Fibroblast of villous mesenchyme (primary cell): Measurements from ENCODE around the gene GABRA6. TPM values are rescaled to one million over a fixed set of nuclear protein-coding genes. Genes with fewer than 3 reads are reported as not detected.
"Not testable (repeated sequence)": the region's sequence is repeated elsewhere in the genome, so short reads cannot be mapped to it uniquely, and the experiment has no call there.

ENCODE experiments used
- DNase-seq: peaks from one replicate; pipeline ENCODE4 v3.0.0-alpha.2; 2010; ENCODE audit warnings: low read depth
- H3K4me3 ChIP-seq: 2 replicates; pipeline ENCODE4 v1.5.1; 2011; ENCODE audit warnings: low read depth, mild to moderate bottlenecking, low read length
- total RNA-seq: library from RNA; depleted of rRNA; stranded (reverse); fragments of >200 nt; gene quantifications from 2 replicates; pipeline ENCODE4 v1.2.3, GENCODE V29; 2012
- TF ChIP-seq, protein P1 (sequence below): IDR thresholded peaks from 2 replicates; pipeline ENCODE4 v1.5.1; 2012; ENCODE audit warnings: low read depth, mild to moderate bottlenecking, low read length; ENCODE audit not compliant: insufficient read depth

GABRA6 gene
- total RNA-seq: not detected in 2 replicates

GRCh38 chr5:161685461-161685860, at the start of gene GABRA6:
GABRA6 (plus strand) TSS chr5:161685721; CDS start chr5:161685990, 269 bp downstream.
- TF ChIP-seq, protein P1, sequence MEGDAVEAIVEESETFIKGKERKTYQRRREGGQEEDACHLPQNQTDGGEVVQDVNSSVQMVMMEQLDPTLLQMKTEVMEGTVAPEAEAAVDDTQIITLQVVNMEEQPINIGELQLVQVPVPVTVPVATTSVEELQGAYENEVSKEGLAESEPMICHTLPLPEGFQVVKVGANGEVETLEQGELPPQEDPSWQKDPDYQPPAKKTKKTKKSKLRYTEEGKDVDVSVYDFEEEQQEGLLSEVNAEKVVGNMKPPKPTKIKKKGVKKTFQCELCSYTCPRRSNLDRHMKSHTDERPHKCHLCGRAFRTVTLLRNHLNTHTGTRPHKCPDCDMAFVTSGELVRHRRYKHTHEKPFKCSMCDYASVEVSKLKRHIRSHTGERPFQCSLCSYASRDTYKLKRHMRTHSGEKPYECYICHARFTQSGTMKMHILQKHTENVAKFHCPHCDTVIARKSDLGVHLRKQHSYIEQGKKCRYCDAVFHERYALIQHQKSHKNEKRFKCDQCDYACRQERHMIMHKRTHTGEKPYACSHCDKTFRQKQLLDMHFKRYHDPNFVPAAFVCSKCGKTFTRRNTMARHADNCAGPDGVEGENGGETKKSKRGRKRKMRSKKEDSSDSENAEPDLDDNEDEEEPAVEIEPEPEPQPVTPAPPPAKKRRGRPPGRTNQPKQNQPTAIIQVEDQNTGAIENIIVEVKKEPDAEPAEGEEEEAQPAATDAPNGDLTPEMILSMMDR: no peak

DNA sequence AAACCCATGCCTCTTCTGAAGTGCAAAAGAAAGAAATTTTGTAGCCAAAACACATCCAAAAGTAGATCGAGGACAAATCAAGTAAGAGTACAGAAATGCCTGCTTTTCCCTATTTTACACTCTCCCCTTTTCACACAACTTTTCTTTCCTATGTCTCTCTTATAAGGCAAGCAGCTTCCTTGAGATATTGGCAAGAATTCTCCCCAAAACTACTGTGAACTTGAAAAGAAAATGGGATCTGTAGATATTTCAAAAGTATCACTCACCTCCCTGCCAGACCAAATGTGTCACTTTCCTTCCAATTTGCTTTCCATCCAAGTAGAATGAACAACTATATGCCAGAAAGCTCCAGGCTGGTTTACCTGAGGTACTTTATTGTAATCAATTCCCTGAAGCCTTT, 47.9 kb upstream of the GABRA6 start:
- no peak overlapping the region for H3K4me3 ChIP-seq
- TF ChIP-seq, protein P1: no peak
- DNase-seq: no peak

More at GRCh38 chr5:161685461-161685860, at the start of gene GABRA6:
- no peak within 1 kb of the TSS for H3K4me3 ChIP-seq
- no peak for DNase-seq

- TF ChIP-seq, protein P1: no peak
- no peak for DNase-seq
- no peak overlapping the region for H3K4me3 ChIP-seq
Observed at GRCh38 chr5:161641444-161641843, 44.1 kb upstream of the GABRA6 start.

DNA sequence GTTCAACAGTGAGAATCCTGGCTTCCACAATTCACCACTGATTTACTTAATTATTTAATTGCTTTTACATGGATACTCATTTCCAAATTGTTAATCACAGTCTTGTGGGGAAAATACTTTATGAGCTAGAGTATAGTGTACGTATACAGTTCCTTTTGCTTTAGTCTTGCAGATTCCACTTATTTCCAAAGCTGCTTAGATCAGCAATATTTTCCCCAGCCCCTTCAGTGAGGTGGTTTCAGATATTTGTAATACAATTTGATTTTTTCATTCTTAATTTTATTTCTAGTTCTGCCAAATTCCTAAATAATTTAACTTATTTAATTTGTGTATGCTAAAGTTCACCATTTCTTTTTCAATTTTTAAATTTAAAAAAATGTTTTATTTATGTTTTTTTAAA, 40.3 kb upstream of the GABRA6 start:
- no peak overlapping the region for H3K4me3 ChIP-seq
- TF ChIP-seq, protein P1: no peak

DNA sequence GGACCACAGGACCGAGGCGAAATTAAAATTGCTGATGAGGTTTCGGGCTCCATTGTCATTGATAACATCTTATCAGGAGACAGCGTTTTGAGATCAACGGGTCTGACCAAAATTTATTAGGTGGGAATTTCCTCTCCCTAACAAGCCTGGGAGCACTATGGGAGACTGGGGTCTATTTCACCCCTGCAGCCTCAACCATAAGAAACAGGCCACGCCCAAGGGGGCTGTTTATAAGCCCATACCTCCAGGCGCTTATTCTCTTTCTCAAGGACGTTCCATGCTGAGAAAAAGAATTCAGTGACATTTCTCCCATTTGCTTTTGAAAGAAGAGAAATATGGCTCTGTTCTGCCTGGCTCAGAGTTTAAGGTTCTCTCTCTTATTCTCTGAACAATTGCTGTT, 33.6 kb upstream of the GABRA6 start:
- not testable (repeated sequence) for H3K4me3 ChIP-seq, DNase-seq

More for the DNA sequence above, 40.3 kb upstream of the GABRA6 start:
- DNase-seq: no peak

DNA sequence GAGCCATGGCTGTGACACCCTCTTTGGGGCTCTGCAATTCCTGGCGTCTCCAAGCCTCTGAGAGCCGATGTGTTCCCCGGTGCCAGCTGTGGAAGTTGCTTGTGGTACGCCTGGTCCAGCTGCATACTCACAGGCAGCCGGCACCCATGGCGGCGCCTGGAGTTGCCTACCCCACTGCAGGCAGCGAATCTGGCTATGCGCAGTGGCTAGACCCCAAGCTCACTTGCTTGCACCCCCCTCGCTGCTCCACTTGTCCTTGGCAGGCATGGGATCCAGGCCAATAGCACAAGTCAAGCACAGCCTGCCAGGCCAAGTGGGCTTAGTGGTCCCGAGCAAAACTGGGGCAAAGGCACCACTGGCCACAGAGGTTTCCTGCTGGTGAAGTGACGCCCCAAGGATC, 24.7 kb upstream of the GABRA6 start:
- DNase-seq: no peak
- H3K4me3 ChIP-seq: no peak overlapping the region
- TF ChIP-seq, protein P1: no peak

DNA sequence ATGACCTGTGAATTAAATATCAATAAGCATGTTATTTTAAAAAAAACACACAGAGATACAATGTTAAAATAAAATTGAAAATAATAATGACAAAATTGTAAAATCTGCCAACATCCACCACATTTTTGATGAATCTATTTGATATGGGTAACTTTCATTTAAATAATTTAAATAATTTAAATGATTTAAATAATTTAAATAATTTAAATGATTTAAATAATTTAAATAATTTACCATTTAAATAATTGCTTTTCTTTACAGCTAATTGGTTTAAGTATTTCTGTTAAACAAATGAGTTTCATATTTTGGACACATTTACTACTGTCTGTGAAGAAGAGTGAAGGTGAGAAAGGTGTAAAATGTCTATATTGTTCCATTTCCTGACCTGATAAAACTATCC, 22.1 kb upstream of the GABRA6 start:
- no peak overlapping the region for H3K4me3 ChIP-seq
- TF ChIP-seq, protein P1: no peak
- no peak for DNase-seq
